ENCODE results near the gene URB2.
A peak's percentile ranks its signal among the peaks of the same experiment; 100 is the strongest.
"Not testable (repeated sequence)": the region's sequence is repeated elsewhere in the genome, so short reads cannot be mapped to it uniquely, and the experiment has no call there.

Gene URB2

GRCh38 chr1:229625915-229626831, at the start of gene URB2, which contains the start of gene TAF5L:
Gene URB2, plus strand, starts transcription at chr1:229626247. Its CDS starts 1,387 bp downstream, at chr1:229627634.
Gene TAF5L, minus strand, starts transcription at chr1:229626122. Its CDS starts 11,640 bp downstream, at chr1:229614482.
- DNase-seq (ENCODE audit: extremely low spot score, insufficient read length, low read depth) (peak; percentile 92), FAIRE-seq (peak; percentile 86)

- FAIRE-seq: no peak
- DNase-seq (ENCODE audit: extremely low spot score, insufficient read length, low read depth): no peak
These were observed 47.6 kb upstream of the URB2 start for GRCh38 chr1:229578168-229579058.

GRCh38 chr1:229579059-229579673, 46.9 kb upstream of the URB2 start:
- peak; percentile 67 for FAIRE-seq
- no peak for DNase-seq (ENCODE audit: extremely low spot score, insufficient read length, low read depth)

- no peak for DNase-seq (ENCODE audit: extremely low spot score, insufficient read length, low read depth)
- no peak for FAIRE-seq
These were observed 44.6 kb upstream of the URB2 start for GRCh38 chr1:229581485-229581884.

- DNase-seq (ENCODE audit: extremely low spot score, insufficient read length, low read depth) (no peak), FAIRE-seq (no peak)
These were observed 43.9 kb upstream of the URB2 start for GRCh38 chr1:229582011-229582694.

GRCh38 chr1:229582715-229583114, 43.3 kb upstream of the URB2 start:
- no peak for DNase-seq (ENCODE audit: extremely low spot score, insufficient read length, low read depth)
- no peak for FAIRE-seq

GRCh38 chr1:229585338-229585737, 40.7 kb upstream of the URB2 start:
- FAIRE-seq: no peak
- DNase-seq (ENCODE audit: extremely low spot score, insufficient read length, low read depth): no peak

GRCh38 chr1:229590119-229590518, 35.9 kb upstream of the URB2 start:
- no peak for DNase-seq (ENCODE audit: extremely low spot score, insufficient read length, low read depth)
- FAIRE-seq: no peak

GRCh38 chr1:229593800-229594199, 32.2 kb upstream of the URB2 start:
- no peak for DNase-seq (ENCODE audit: extremely low spot score, insufficient read length, low read depth)
- no peak for FAIRE-seq

GRCh38 chr1:229594227-229595008, 31.6 kb upstream of the URB2 start:
- FAIRE-seq (no peak), DNase-seq (ENCODE audit: extremely low spot score, insufficient read length, low read depth) (no peak)

- not testable (repeated sequence) for DNase-seq (ENCODE audit: extremely low spot score, insufficient read length, low read depth); FAIRE-seq
These were observed 30.2 kb upstream of the URB2 start for GRCh38 chr1:229595876-229596275.

- FAIRE-seq (no peak), DNase-seq (ENCODE audit: extremely low spot score, insufficient read length, low read depth) (no peak)
These were observed 28.9 kb upstream of the URB2 start for GRCh38 chr1:229596925-229597699.

GRCh38 chr1:229597877-229598276, 28.2 kb upstream of the URB2 start:
- DNase-seq (ENCODE audit: extremely low spot score, insufficient read length, low read depth): no peak
- no peak for FAIRE-seq

GRCh38 chr1:229599218-229599954, 26.7 kb upstream of the URB2 start:
- FAIRE-seq (no peak), DNase-seq (ENCODE audit: extremely low spot score, insufficient read length, low read depth) (no peak)

- FAIRE-seq (no peak), DNase-seq (ENCODE audit: extremely low spot score, insufficient read length, low read depth) (no peak)
These were observed 25.8 kb upstream of the URB2 start for GRCh38 chr1:229600229-229600628.

GRCh38 chr1:229603371-229604005, 22.6 kb upstream of the URB2 start:
- DNase-seq (ENCODE audit: extremely low spot score, insufficient read length, low read depth): no peak
- FAIRE-seq: no peak

GRCh38 chr1:229607370-229607769, 18.7 kb upstream of the URB2 start:
- FAIRE-seq: no peak
- no peak for DNase-seq (ENCODE audit: extremely low spot score, insufficient read length, low read depth)
